Measurements from ENCODE around the gene MRGPRG.

DNA sequence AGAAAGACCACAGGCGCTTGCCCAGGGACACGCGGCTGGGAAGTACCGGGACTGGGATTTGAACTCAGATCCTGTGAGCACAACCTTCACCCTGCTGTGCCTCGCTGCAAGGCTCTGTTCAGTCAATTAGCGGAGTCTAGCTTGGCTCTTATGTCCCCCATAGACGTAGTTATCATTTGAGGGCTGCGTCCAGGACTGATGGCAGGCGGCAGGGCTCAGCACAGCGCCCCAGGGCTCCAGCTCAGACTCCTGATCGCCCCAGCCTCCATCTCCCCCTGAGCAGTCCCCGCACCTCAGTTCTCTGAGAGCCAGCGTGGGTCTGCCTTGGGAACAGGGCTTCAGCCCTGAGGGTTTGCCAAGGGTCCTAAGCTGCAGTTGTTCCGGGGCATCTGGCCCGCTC is 19.8 kb downstream of the MRGPRG start:
- no peak for TF ChIP-seq CTCF (conservative IDR thresholded peaks at IDR 0.05; ENCODE audit: low read length)
- no peak for TF ChIP-seq EZH2phosphoT487 (IDR thresholded peaks at IDR 0.05; ENCODE audit: borderline replicate concordance, low read depth, low read length)
